Stimulated activated CD4-positive, alpha-beta T cell treated with anti-CD3 and anti-CD28 coated beads, Interleukin-15, amount 100 ng/mL, for 24 hours (primary cell): ENCODE data around the gene GNAT1.
"Not testable (repeated sequence)": the region's sequence is repeated elsewhere in the genome, so short reads cannot be mapped to it uniquely, and the experiment has no call there.

Experiments used
- DNase-seq: peaks from one replicate; pipeline ENCODE4 v3.0.0-alpha.2; 2020

Gene GNAT1

DNA sequence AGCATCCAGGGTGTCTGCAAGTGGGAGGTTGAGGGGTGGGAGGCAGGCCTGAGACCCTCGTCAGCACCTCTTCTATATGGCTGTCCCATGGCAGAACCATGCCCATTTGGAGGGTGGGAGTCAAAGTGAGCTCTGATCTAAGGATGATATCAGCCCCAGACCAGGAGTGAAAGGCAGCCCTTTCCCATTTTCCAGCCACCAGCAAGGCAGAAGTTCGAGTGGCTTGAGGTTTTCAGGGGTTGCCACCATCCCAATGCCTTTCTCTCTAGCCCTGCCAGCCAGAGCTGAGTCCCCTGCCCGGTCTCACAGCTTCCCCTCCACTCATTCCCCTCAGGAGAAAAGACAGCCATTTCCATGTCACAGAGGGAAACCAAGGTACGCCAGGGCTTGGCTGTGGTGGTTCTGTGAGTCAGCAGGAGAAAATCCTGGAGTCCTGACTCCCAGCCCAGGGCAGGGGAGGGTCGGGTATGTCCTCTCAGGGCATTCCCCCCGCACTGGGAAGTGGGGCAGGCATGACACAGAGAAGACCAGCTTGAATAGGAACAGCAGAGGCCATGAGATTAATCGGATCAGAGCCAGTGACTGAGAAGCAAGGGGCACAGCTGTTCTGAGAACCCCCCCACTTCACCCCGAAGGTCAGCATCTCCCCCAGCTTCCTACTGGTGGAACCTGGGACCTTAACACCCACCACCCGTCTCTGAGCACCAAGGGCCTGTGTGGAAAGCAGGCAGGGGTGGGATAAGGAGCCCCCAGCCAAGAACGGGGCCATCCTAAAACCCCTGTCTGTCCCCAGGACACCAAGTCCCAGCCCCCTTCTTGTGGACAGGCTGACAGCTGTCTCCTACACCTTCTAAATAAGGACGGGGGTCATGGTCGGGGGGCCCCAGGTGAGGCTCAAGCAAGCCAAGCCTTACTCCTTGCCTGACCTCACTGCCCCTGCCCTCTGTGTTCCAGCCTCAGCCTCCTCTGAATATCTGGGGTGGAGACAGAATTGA, 12.7 kb downstream of the GNAT1 start:
- DNase-seq: no peak

- DNase-seq: peak; percentile 41
These were observed 13.5 kb downstream of the GNAT1 start, which contains the start of gene SLC38A3 for GRCh38 chr3:50204804-50205412. TSS of gene SLC38A3 (plus strand) at chr3:50205271. CDS start at chr3:50214200, 8,929 bp downstream.

GRCh38 chr3:50205413-50206276, 14.2 kb downstream of the GNAT1 start:
- DNase-seq: peak; percentile 63

GRCh38 chr3:50207359-50208042, 16.1 kb downstream of the GNAT1 start:
- DNase-seq: no peak

DNA sequence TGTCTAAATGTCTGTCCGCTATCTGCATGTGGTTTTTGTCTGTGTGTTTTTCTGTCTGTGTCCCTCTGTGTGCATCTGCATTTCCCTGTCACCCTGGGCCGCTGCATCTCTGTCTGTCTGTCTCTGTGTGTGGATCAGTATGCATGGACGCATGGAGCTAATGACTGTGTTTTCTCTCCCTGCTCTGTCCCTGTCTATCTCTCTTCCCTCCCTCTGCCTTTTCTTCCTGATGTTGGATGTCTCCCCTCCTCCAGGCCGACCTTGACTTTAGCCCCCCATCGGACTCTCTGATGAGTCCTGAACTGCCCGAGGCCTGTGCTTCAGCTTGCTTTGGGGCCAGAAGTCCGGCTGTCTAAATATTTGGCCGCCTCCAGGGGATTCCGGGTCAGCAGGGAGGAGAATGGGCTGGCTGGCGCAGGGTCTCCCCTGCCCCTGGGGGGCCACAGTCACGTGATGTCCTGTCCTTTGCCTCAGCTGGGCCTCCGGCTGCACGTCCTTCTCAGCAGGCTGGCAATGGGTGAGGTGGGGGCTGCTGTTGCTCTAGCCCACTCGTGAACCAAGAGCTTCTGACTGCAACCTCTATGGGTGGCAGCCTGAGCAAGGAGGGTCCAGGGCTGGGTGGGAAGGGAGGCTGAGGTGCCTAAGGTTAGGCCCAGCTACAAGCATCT, 17.4 kb downstream of the GNAT1 start:
- no peak for DNase-seq

GRCh38 chr3:50210176-50210509, 18.7 kb downstream of the GNAT1 start:
- DNase-seq: no peak

GRCh38 chr3:50210510-50211367, 19.3 kb downstream of the GNAT1 start:
- no peak for DNase-seq

DNA sequence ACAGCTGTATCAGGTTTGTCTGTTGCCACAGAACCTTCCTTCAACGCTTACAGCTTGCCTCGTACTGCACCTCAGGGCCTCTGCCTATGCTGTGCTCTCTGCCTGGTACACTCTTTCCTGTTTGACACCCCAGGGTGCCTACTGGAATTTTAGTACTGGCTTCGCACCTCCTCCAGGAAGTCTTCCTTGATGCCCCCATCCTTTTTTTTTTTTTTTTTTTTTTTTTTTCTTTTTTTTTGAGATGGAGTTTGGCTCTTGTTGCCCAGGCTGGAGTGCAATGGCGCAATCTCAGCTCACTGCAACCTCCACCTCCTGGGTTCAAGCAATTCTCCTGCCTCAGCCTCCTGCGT, 19.9 kb downstream of the GNAT1 start:
- not testable (repeated sequence) for DNase-seq

GRCh38 chr3:50211930-50212329, 20.5 kb downstream of the GNAT1 start:
- DNase-seq: peak; percentile 47

- no peak for DNase-seq
These were observed 21.1 kb downstream of the GNAT1 start for GRCh38 chr3:50212502-50212901.

DNA sequence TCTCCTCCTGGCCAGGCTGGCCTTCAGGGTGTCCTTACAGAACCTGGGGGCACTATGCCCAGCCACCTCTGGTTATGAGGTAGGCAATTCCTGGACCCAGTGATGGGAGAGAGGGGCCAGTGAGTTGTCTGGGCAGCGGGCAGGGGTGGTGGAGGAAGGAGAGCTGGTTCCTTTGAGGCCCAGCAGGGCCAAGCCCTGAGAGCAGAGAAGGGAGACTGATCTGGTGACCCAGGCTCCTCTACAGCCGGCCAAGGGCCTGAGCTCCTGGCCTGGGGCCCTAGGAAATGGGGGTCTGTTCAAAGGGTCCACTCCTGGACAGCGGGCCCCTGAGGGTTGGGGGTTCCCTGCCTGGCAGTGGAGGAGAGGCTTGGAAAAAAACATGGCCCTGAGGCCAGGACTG, 21.6 kb downstream of the GNAT1 start:
- no peak for DNase-seq

- DNase-seq: no peak
These were observed 22.0 kb downstream of the GNAT1 start for GRCh38 chr3:50213373-50213772.

DNA sequence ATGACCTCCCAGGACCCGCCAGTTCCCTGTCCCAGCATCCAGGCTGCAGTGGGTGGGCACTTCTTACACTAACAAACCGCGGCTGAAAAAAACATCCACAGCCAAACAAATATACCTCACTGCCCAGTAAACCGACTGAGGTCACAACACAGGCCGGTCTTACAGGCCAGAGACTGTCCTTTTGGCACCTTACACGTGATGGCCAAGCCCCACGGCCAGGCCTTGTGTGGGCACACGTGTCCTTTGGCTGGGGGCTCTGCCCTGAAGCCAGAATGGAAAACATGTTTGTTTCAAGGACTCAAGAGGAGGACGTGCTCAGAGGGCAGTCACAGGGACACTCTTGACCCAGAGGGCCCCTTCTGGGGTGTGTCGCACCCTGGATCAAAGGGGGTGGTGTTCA, 23.4 kb downstream of the GNAT1 start:
- DNase-seq: no peak

- DNase-seq: no peak
These were observed 24.1 kb downstream of the GNAT1 start for GRCh38 chr3:50215529-50215928.

GRCh38 chr3:50217681-50218080, 26.3 kb downstream of the GNAT1 start:
- DNase-seq: no peak

GRCh38 chr3:50218448-50218847, 27.0 kb downstream of the GNAT1 start:
- no peak for DNase-seq

DNA sequence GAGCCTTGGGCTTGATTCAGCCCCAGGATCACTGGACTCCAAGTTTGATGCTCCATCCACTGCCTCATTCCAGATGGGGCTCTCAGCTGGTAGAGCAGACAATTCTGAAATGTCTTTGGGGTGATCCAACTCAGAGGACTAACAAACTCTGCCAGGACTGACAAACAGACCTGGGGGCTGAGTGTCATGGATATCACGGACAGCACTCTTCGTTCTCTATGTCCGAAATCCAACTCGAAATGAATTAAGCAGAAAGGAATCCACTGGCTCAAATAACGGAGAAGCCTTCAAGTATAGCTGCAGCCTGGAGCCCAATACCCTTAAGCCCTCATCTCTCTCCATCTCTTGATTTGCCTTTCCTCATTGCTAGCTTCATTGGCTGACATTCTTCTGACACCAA, 27.9 kb downstream of the GNAT1 start:
- no peak for DNase-seq

GRCh38 chr3:50220109-50220508, 28.7 kb downstream of the GNAT1 start:
- no peak for DNase-seq

DNA sequence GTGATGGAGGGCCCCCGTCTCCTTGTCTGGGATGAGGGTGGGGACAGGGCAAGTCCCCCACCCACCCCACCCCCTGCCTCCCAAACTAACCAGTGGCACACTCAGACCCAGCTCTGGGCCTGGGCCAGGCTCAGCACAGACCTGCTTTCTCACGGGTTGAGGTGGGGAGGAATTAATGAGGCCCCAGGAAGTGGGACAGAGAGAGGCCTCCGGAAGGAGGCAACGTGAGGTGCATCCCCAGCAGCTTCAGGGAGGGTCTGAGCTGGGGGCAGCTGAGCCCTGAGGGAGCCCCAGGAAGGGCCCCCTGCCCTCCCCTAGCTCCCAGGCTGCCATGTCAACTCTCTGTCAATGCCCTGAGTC, 29.6 kb downstream of the GNAT1 start:
- no peak for DNase-seq

- DNase-seq: no peak
These were observed 30.2 kb downstream of the GNAT1 start for GRCh38 chr3:50221411-50222168.

DNA sequence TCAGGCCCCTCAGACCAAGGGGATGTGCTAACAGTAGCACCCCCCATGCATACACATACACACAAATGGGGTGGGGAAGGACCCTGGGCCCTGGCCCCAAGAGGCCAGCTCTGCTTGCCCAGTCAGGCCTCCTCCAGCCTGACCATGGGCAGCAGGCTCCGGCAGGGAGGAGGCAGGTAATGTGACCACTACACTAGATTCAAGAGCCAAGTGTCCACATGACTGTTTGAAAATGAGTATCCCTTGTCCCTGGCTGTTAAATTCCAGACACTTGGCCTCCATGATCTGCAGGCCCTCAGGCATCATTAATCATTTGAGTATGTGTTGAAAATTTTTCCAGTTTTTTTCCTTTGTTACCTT, 30.7 kb downstream of the GNAT1 start:
- DNase-seq: no peak
